Endothelial cell of umbilical vein (primary cell): ENCODE results near the gene STIM1. TPM values are rescaled to one million over a fixed set of nuclear protein-coding genes. Genes with fewer than 3 reads are reported as not detected.

Experiments
- BruUV-seq: library from RNA; stranded (reverse); fragments of 400-500 nt; replicated peaks from 2 replicates; lab custom pipeline; 2021; lab: Mats Ljungman, UMichigan
- CTCF ChIA-PET: fragments of 300-600, 350-600 bp; sonication (Branson Sonifier 250); formaldehyde crosslinking; loops from one replicate; lab custom pipeline; 2021; ENCODE audit warnings: antibody characterized with exemption, inconsistent platforms; lab: Charles Lee
- POLR2A ChIA-PET: fragments of 300-600, 350-600 bp; sonication (Branson Sonifier 250); formaldehyde crosslinking; loops from one replicate; lab custom pipeline; 2021; ENCODE audit warnings: antibody characterized with exemption, inconsistent platforms; lab: Charles Lee
- DNase-seq: peaks from one replicate; pipeline ENCODE4 v3.0.0-alpha.2; 2011; ENCODE audit warnings: low read depth, low spot score
- FAIRE-seq: peaks from 2 replicates; lab custom pipeline; 2011; peaks lifted over from hg19 to GRCh38; lab: Jason Lieb, UNC
- H2AFZ ChIP-seq: 2 replicates; pipeline ENCODE4 v1.6.0; 2012; ENCODE audit warnings: low read depth, low read length, control low read depth, inconsistent platforms
- H3K27ac ChIP-seq: 2 replicates; pipeline ENCODE4 v1.5.1; 2011; ENCODE audit warnings: low read depth, mild to moderate bottlenecking, control low read depth, low read length, moderate library complexity; ENCODE audit not compliant: insufficient read depth
- H3K27me3 ChIP-seq, 2 experiments: 2 replicates each; pipeline versions ENCODE4 v1.6.0 to v1.6.1; 2011; ENCODE audit warnings: low read length in 2 of 2, mixed read lengths in 1 of 2; ENCODE audit not compliant: control insufficient read depth in 2 of 2, insufficient read depth in 2 of 2
- H3K36me3 ChIP-seq, 2 experiments: 2 replicates in 1 of 2; 3 replicates in 1 of 2; pipeline ENCODE4 v1.5.1; 2011; ENCODE audit warnings: low read length in 2 of 2, mild to moderate bottlenecking in 1 of 2, moderate library complexity in 1 of 2; ENCODE audit not compliant: control insufficient read depth in 2 of 2, insufficient read depth in 2 of 2; ENCODE audit errors: extremely low read depth in 1 of 2
- H3K4me1 ChIP-seq: 3 replicates; pipeline ENCODE4 v1.5.1; 2011; ENCODE audit warnings: mild to moderate bottlenecking, low read length; ENCODE audit not compliant: control insufficient read depth, insufficient read depth; ENCODE audit errors: extremely low read depth
- H3K4me2 ChIP-seq: 2 replicates; pipeline ENCODE4 v1.6.1; 2011; ENCODE audit warnings: low read length, control low read depth, mixed read lengths; ENCODE audit not compliant: insufficient read depth
- H3K4me3 ChIP-seq, 3 experiments: fragments of 200-600 bp in 1 of 3; sonication (generic), shearing (Covaris generic) in 1 of 3; replicated peaks in 1 of 3; 2 replicates each; pipeline ENCODE4 v1.5.1; 2011 to 2016; ENCODE audit warnings: control low read depth in 3 of 3, low read length in 3 of 3, mild to moderate bottlenecking in 2 of 3, inconsistent platforms in 1 of 3, low read depth in 1 of 3, moderate library complexity in 1 of 3; ENCODE audit not compliant: insufficient read depth in 1 of 3
- H3K79me2 ChIP-seq: 2 replicates; pipeline ENCODE4 v1.6.0; 2012; ENCODE audit warnings: low read length, inconsistent platforms; ENCODE audit not compliant: control insufficient read depth, insufficient read depth
- H3K9ac ChIP-seq: replicated peaks from 2 replicates; pipeline ENCODE3; 2011; ENCODE audit warnings: low read length, control low read depth; ENCODE audit not compliant: insufficient read depth; ENCODE audit errors: extremely low read depth
- H3K9me1 ChIP-seq: replicated peaks from 3 replicates; pipeline ENCODE4 v1.6.0; 2011; ENCODE audit warnings: mild to moderate bottlenecking, low read length; ENCODE audit not compliant: control insufficient read depth, insufficient read depth; ENCODE audit errors: extremely low read depth
- H3K9me3 ChIP-seq: replicated peaks from 2 replicates; pipeline ENCODE4 v1.5.1; 2012; ENCODE audit warnings: low read length, inconsistent platforms; ENCODE audit not compliant: control insufficient read depth, insufficient read depth
- H4K20me1 ChIP-seq: replicated peaks from 2 replicates; pipeline ENCODE3; 2011; ENCODE audit warnings: mild to moderate bottlenecking, low read length; ENCODE audit not compliant: control insufficient read depth, insufficient read depth; ENCODE audit errors: extremely low read depth
- CTCF ChIP-seq, 2 donors: IDR thresholded peaks; 1 replicate in 1 of 2; 2 replicates in 1 of 2; pipeline ENCODE4 v1.5.1; 2011; ENCODE audit warnings: low read length in 2 of 2, mild to moderate bottlenecking in 2 of 2, moderate library complexity in 2 of 2, control low read depth in 1 of 2, inconsistent platforms in 1 of 2, low read depth in 1 of 2; ENCODE audit not compliant: insufficient read depth in 1 of 2; ENCODE audit errors: extremely low read depth in 1 of 2
- EZH2 ChIP-seq: IDR thresholded peaks from 2 replicates; pipeline ENCODE4 v1.6.1; 2012; ENCODE audit warnings: borderline replicate concordance, low read depth, mild to moderate bottlenecking, moderate library complexity, low read length, inconsistent platforms; ENCODE audit not compliant: severe bottlenecking
- FOS ChIP-seq: IDR thresholded peaks from 2 replicates; pipeline ENCODE4 v1.6.1; 2011; ENCODE audit warnings: mild to moderate bottlenecking, low read length, moderate library complexity, borderline replicate concordance; ENCODE audit not compliant: insufficient read depth
- GATA2 ChIP-seq: IDR thresholded peaks from 2 replicates; pipeline ENCODE4 v1.7.0; 2011; ENCODE audit warnings: low read depth, mild to moderate bottlenecking, moderate library complexity, mixed read lengths, low read length; ENCODE audit not compliant: insufficient read length, insufficient read depth
- JUN ChIP-seq: IDR thresholded peaks from 2 replicates; pipeline ENCODE4 v1.6.1; 2011; ENCODE audit warnings: borderline replicate concordance, low read depth; ENCODE audit not compliant: insufficient read length, insufficient read depth
- MYC ChIP-seq: IDR thresholded peaks from one replicate; pipeline ENCODE4 v1.6.1; 2011; ENCODE audit warnings: mild to moderate bottlenecking, low read depth, low read length
- POLR2A ChIP-seq: IDR thresholded peaks from 2 replicates; pipeline ENCODE4 v1.6.1; 2012; ENCODE audit warnings: low read depth, mild to moderate bottlenecking, control low read depth, low read length
- POLR2AphosphoS5 ChIP-seq: IDR thresholded peaks from 2 replicates; pipeline ENCODE4 v1.6.1; 2012; ENCODE audit warnings: low read depth, mild to moderate bottlenecking, control low read depth, low read length, moderate library complexity; ENCODE audit not compliant: insufficient read depth
- dilution Hi-C: fragments of 300-500 bp; cut with MboI; formaldehyde crosslinking; loops from one replicate; pipeline ENCODE4 v1.15.0; 2019; ENCODE audit warnings: low sequenced_read_pairs; ENCODE audit not compliant: extremely low pct_ligation_motif_present
- intact Hi-C: fragments of 100-400 bp; cut with micrococcal nuclease; formaldehyde crosslinking; loops from one replicate; pipeline ENCODE4 v1.10.0; 2022
- polyA plus RNA-seq, 4 experiments: library from polyadenylated mRNA; depleted of rRNA in 3 of 4; stranded (reverse) in 3 of 4; unstranded in 1 of 4; fragments of >200 nt; gene quantifications; 2 replicates each; pipeline versions ENCODE4 v1.2.1 to v1.2.3, GENCODE V29; 2011 to 2012; ENCODE audit warnings: missing spikeins in 1 of 4
- total RNA-seq: library from RNA; stranded (reverse); gene quantifications from 2 replicates; pipeline ENCODE4 v1.2.3, GENCODE V29; 2021
- TF ChIP-seq, protein P1 (sequence below): IDR thresholded peaks from 2 replicates; pipeline ENCODE4 v1.6.1; 2011; ENCODE audit not compliant: insufficient read depth, insufficient read length

Gene STIM1
- total and polyA plus RNA-seq, 2 donors (not counting 3 experiments of a cell fraction or from before 2014, with no cell fraction given), result 32.7 to 33.4 TPM

DNA sequence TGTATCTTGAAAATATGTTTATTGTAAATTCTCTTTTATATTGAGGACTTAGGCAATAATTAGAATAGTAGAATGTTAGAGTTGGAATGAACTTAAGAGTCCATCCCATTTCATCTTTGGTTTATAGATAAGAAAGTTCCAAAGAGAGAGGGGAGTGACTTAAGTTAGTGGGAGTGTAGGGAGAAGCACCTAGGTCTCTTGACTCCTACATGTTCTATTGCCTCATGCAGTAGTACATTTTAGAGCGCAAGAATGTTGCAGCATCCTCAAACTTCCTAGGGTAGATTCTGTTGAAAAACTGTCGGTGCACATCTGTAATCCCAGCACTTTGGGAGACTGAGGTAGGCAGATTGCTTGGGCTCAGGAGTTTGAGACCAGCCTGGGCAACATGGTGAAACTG, 247.8 kb downstream of the STIM1 start:
- intact Hi-C loops, result no loop called here
- H3K36me3 ChIP-seq, result peaks cover 0 to 10% of the 10 kb centered on the region in 2 experiments
- H3K4me1 ChIP-seq, result no peaks in the 10 kb centered on the region
- CTCF ChIA-PET, result no interaction called here
- no peaks in the 10 kb centered on the region for H3K9me1 ChIP-seq
- TF ChIP-seq GATA2, result no peak
- TF ChIP-seq, protein P1, sequence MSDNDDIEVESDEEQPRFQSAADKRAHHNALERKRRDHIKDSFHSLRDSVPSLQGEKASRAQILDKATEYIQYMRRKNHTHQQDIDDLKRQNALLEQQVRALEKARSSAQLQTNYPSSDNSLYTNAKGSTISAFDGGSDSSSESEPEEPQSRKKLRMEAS, result no peak
- no peak overlapping the region for H3K9ac ChIP-seq
- no peak overlapping the region for H3K4me3 ChIP-seq
- no peaks in the 10 kb centered on the region for H3K27me3 ChIP-seq
- H3K79me2 ChIP-seq, result peaks cover 45% of the 10 kb centered on the region
- no peak overlapping the region for H3K4me2 ChIP-seq
- H3K9me3 ChIP-seq, result no peaks in the 10 kb centered on the region
- no peak overlapping the region for H3K27ac ChIP-seq
- POLR2A ChIA-PET, result no interaction called here
- dilution Hi-C loops, result no loop called here
- FAIRE-seq, result no peak
- H4K20me1 ChIP-seq, result no peaks in the 10 kb centered on the region
- no TSS peak for BruUV-seq
- H2AFZ ChIP-seq, result no peak overlapping the region
- DNase-seq, result no peak

- dilution Hi-C loops, result no loop called here
- TF ChIP-seq CTCF (IDR thresholded peaks at IDR 0.05; ENCODE audit: extremely low read depth in 1 of 2, insufficient read depth in 1 of 2, low read depth in 1 of 2, low read length in 2 of 2) (no peak), GATA2 (no peak), JUN (no peak), FOS (no peak), POLR2AphosphoS5 (no peak), POLR2A (no peak), EZH2 (no peak), MYC (no peak)
- TF ChIP-seq, protein P1, result no peak
- Histone ChIP-seq H3K79me2 (peaks cover 22% of the 10 kb centered on the region), H3K9ac (no peak overlapping the region), H2AFZ (no peak overlapping the region), H3K9me1 (no peaks in the 10 kb centered on the region), H4K20me1 (no peaks in the 10 kb centered on the region), H3K27me3 (no peaks in the 10 kb centered on the region), H3K9me3 (no peaks in the 10 kb centered on the region), H3K36me3 (peaks cover 0 to 12% of the 10 kb centered on the region in 2 experiments), H3K4me3 (no peak overlapping the region), H3K27ac (no peak overlapping the region), H3K4me1 (no peaks in the 10 kb centered on the region), H3K4me2 (no peak overlapping the region)
- ChIA-PET CTCF (no interaction called here), POLR2A (interaction anchor here (0.5 kb wide), 1 partner anchor 9 kb away, joined by 3 read pairs; no protein-coding TSS in a partner anchor)
- intact Hi-C loops, result no loop called here
- no TSS peak for BruUV-seq
- DNase-seq (no peak), FAIRE-seq (no peak)
Observed at GRCh38 chr11:4105916-4106315, 250.5 kb downstream of the STIM1 start.
